OCI-LY7 (cell line): ENCODE results near the gene DZIP1. TPM values are rescaled to one million over a fixed set of nuclear protein-coding genes. Genes with fewer than 3 reads are reported as not detected.
"Not testable (repeated sequence)": the region's sequence is repeated elsewhere in the genome, so short reads cannot be mapped to it uniquely, and the experiment has no call there.

Experiments used
- Bru-seq: library from RNA; stranded (reverse); fragments of 400-500 nt; gene quantifications from one replicate; lab custom pipeline; 2021; lab: Mats Ljungman, UMichigan
- BruChase-seq, 2 experiments: library from RNA; stranded (reverse); fragments of 400-500 nt; gene quantifications; one replicate each; lab custom pipeline; 2021; lab: Mats Ljungman, UMichigan
- BruUV-seq: library from RNA; stranded (reverse); fragments of 400-500 nt; replicated peaks from 2 replicates; lab custom pipeline; 2021; lab: Mats Ljungman, UMichigan
- CTCF ChIA-PET: fragments of 300-600 bp; sonication (Branson Sonifier 250); formaldehyde crosslinking; loops from one replicate; lab custom pipeline; 2022; ENCODE audit warnings: antibody characterized with exemption; ENCODE audit not compliant: unreplicated experiment; lab: Charles Lee
- POLR2A ChIA-PET: fragments of 300-600 bp; sonication (Branson Sonifier 250); formaldehyde crosslinking; loops from one replicate; lab custom pipeline; 2022; ENCODE audit warnings: antibody characterized with exemption; lab: Charles Lee
- DNase-seq: peaks from one replicate; pipeline ENCODE4 v3.0.0-alpha.2; 2015; ENCODE audit warnings: low spot score
- H2AFZ ChIP-seq: fragments of 200-600 bp; sonication (generic), shearing (Covaris generic); 2 replicates; pipeline ENCODE4 v1.6.1; 2014; ENCODE audit warnings: mild to moderate bottlenecking, antibody characterized with exemption, low read length, moderate library complexity
- H3K27ac ChIP-seq: fragments of 200-600 bp; sonication (generic); 2 replicates; pipeline ENCODE4 v1.5.1; 2014; ENCODE audit warnings: mixed run types, low read depth, mild to moderate bottlenecking, moderate library complexity, low read length, inconsistent platforms; ENCODE audit not compliant: poor library complexity, severe bottlenecking
- H3K36me3 ChIP-seq: fragments of 200-600 bp; sonication (generic); 2 replicates; pipeline ENCODE4 v1.6.1; 2014; ENCODE audit warnings: mild to moderate bottlenecking, antibody characterized with exemption, low read length, moderate library complexity, mixed read lengths; ENCODE audit not compliant: insufficient read depth
- H3K4me1 ChIP-seq: fragments of 200-600 bp; sonication (generic); 2 replicates; pipeline ENCODE4 v1.5.1; 2014; ENCODE audit warnings: mild to moderate bottlenecking, low read length; ENCODE audit not compliant: insufficient read depth, poor library complexity, severe bottlenecking
- H3K4me2 ChIP-seq: fragments of 200-600 bp; sonication (generic); 2 replicates; pipeline ENCODE4 v1.6.1; 2014; ENCODE audit warnings: mild to moderate bottlenecking, low read length
- H3K4me3 ChIP-seq: fragments of 200-600 bp; sonication (generic); 2 replicates; pipeline ENCODE4 v1.5.1; 2014; ENCODE audit warnings: mild to moderate bottlenecking, low read depth, low read length; ENCODE audit not compliant: poor library complexity, severe bottlenecking
- H3K79me2 ChIP-seq: fragments of 200-600 bp; sonication (generic); 2 replicates; pipeline ENCODE4 v1.6.1; 2016; ENCODE audit warnings: low read depth, mild to moderate bottlenecking, low read length, moderate library complexity, mixed read lengths; ENCODE audit not compliant: insufficient read depth
- H3K9me2 ChIP-seq: fragments of 200-600 bp; sonication (generic); 2 replicates; pipeline ENCODE4 v1.6.1; 2016; ENCODE audit warnings: mild to moderate bottlenecking, low read length, mixed read lengths; ENCODE audit not compliant: insufficient read depth
- H3K9me3 ChIP-seq: fragments of 200-600 bp; sonication (generic); 2 replicates; pipeline ENCODE4 v1.6.1; 2014; ENCODE audit warnings: mild to moderate bottlenecking, mixed run types, low read length, mixed read lengths
- H4K20me1 ChIP-seq: fragments of 200-600 bp; sonication (generic); 2 replicates; pipeline ENCODE4 v1.6.1; 2014; ENCODE audit warnings: mild to moderate bottlenecking, antibody characterized with exemption, low read length, moderate library complexity, mixed read lengths; ENCODE audit not compliant: insufficient read depth
- CTCF ChIP-seq: fragments of 200-600 bp; sonication (generic); conservative IDR thresholded peaks from 2 replicates; pipeline ENCODE4 v1.5.1; 2014; ENCODE audit warnings: mild to moderate bottlenecking, antibody characterized with exemption, low read length, moderate library complexity, mixed read lengths
- EZH2phosphoT487 ChIP-seq: fragments of 200-600 bp; sonication (generic); IDR thresholded peaks from 2 replicates; pipeline ENCODE4 v1.6.1; 2018; ENCODE audit warnings: low read depth, borderline replicate concordance, mild to moderate bottlenecking, mixed run types, antibody characterized with exemption, low read length, moderate library complexity, mixed read lengths
- intact Hi-C: fragments of 100-400 bp; cut with micrococcal nuclease; formaldehyde crosslinking; loops from one replicate; pipeline ENCODE4 v1.10.0; 2022; ENCODE audit not compliant: unreplicated experiment
- long read RNA-seq: library from polyadenylated mRNA; stranded (forward); transcript quantifications from one replicate; pipeline ENCODE4 v2.0.0, GENCODE V29; 2022
- total RNA-seq, 2 experiments: library from RNA; depleted of rRNA in 1 of 2; stranded (reverse); fragments of >200 nt in 1 of 2; shearing (Covaris generic) in 1 of 2; gene quantifications; 2 replicates each; pipeline ENCODE4 v1.2.3, GENCODE V29; 2014 to 2022

Gene DZIP1
- total RNA-seq (2014; rRNA removed; shearing (Covaris generic)): not detected in 2 replicates
- total RNA-seq (2022): not detected in 2 replicates
- Bru-seq, nascent RNA: not detected
- not detected for BruChase-seq, experiment 1, labeled RNA remaining after a 6-hour chase
- not detected for BruChase-seq, experiment 2, labeled RNA remaining after a 2-hour chase
- long read RNA-seq: 0 reads

GRCh38 chr13:95644601-95645052 is at the start of gene DZIP1:
Gene DZIP1 (minus strand): TSS chr13:95644706. CDS start chr13:95642029, 2,677 bp downstream.
- Histone ChIP-seq H2AFZ (no peak within 1 kb of the TSS), H3K9me2 (no peaks in the 10 kb centered on the region), H3K79me2 (no peaks in the 10 kb centered on the region), H3K27ac (no peak within 1 kb of the TSS), H3K36me3 (no peaks in the 10 kb centered on the region), H3K9me3 (no peaks in the 10 kb centered on the region), H3K4me3 (no peak within 1 kb of the TSS), H4K20me1 (no peaks in the 10 kb centered on the region), H3K4me2 (no peak within 1 kb of the TSS), H3K4me1 (no peaks in the 10 kb centered on the region)
- BruUV-seq: no TSS peak
- ChIA-PET POLR2A (interaction anchor here (0.6 kb wide), 1 partner anchor 276 kb away, joined by 5 read pairs; no protein-coding TSS in a partner anchor), CTCF (no interaction called here)
- no peak for TF ChIP-seq EZH2phosphoT487
- TF ChIP-seq CTCF: no peak
- no peak for DNase-seq
- intact Hi-C loops: no loop called here

- H3K9me2 ChIP-seq, BruUV-seq, intact Hi-C loops, H2AFZ ChIP-seq, DNase-seq, H3K79me2 ChIP-seq, H3K4me1 ChIP-seq, H3K9me3 ChIP-seq, H3K27ac ChIP-seq, H3K36me3 ChIP-seq, H4K20me1 ChIP-seq, CTCF ChIA-PET, H3K4me3 ChIP-seq, POLR2A ChIA-PET, H3K4me2 ChIP-seq: not testable (repeated sequence)
Measured at GRCh38 chr13:95690986-95691385, 46.5 kb upstream of the DZIP1 start.

- no peak overlapping the region for H3K4me2 ChIP-seq
- no peak overlapping the region for H3K4me3 ChIP-seq
- no TSS peak for BruUV-seq
- CTCF ChIA-PET: no interaction called here
- no peaks in the 10 kb centered on the region for H3K9me3 ChIP-seq
- POLR2A ChIA-PET: no interaction called here
- no peaks in the 10 kb centered on the region for H3K36me3 ChIP-seq
- intact Hi-C loops: no loop called here
- H3K27ac ChIP-seq: no peak overlapping the region
- no peak for DNase-seq
- peaks cover 6% of the 10 kb centered on the region; the same call in 1 of the 2 replicates for H3K79me2 ChIP-seq
- H2AFZ ChIP-seq: no peak overlapping the region
- no peaks in the 10 kb centered on the region for H3K9me2 ChIP-seq
- no peaks in the 10 kb centered on the region for H4K20me1 ChIP-seq
- H3K4me1 ChIP-seq: no peaks in the 10 kb centered on the region
- TF ChIP-seq EZH2phosphoT487 (no peak), CTCF (no peak)
Measured at GRCh38 chr13:95689582-95689926, 45.0 kb upstream of the DZIP1 start.

GRCh38 chr13:95684960-95685359 is 40.5 kb upstream of the DZIP1 start:
- H3K4me2 ChIP-seq, H3K79me2 ChIP-seq, H3K9me2 ChIP-seq, intact Hi-C loops, CTCF ChIA-PET, POLR2A ChIA-PET, H3K9me3 ChIP-seq, DNase-seq, H3K36me3 ChIP-seq, H3K4me1 ChIP-seq, H4K20me1 ChIP-seq, H3K27ac ChIP-seq, H3K4me3 ChIP-seq, H2AFZ ChIP-seq, BruUV-seq: not testable (repeated sequence)
